H1 (cell line): Measurements from ENCODE around the gene SLC15A2.

ENCODE experiments used
- EP300 ChIP-seq, 2 experiments: IDR thresholded peaks; 1 replicate in 1 of 2; 2 replicates in 1 of 2; pipeline ENCODE4 v1.6.1; 2011 to 2012; ENCODE audit warnings: low read depth in 2 of 2, low read length in 2 of 2, mild to moderate bottlenecking in 2 of 2, borderline replicate concordance in 1 of 2, inconsistent platforms in 1 of 2, moderate library complexity in 1 of 2
- EZH2 ChIP-seq: fragments of 200-600 bp; sonication (generic); IDR thresholded peaks from 2 replicates; pipeline ENCODE4 v1.7.1; 2012; ENCODE audit warnings: low read depth, mild to moderate bottlenecking, moderate library complexity, low read length, inconsistent platforms; ENCODE audit not compliant: severe bottlenecking
- GABPA ChIP-seq: IDR thresholded peaks from 2 replicates; pipeline ENCODE4 v1.6.1; 2011; ENCODE audit warnings: mild to moderate bottlenecking, low read length, moderate library complexity, borderline replicate concordance; ENCODE audit not compliant: insufficient read depth
- POLR2A ChIP-seq, 2 experiments: IDR thresholded peaks; 1 replicate in 1 of 2; 2 replicates in 1 of 2; pipeline ENCODE4 v1.6.1; 2011; ENCODE audit warnings: low read depth in 2 of 2, low read length in 2 of 2, mild to moderate bottlenecking in 2 of 2; ENCODE audit errors: control extremely low read depth in 1 of 2
- RAD21 ChIP-seq, 2 experiments: IDR thresholded peaks in 1 of 2; conservative IDR thresholded peaks in 1 of 2; 2 replicates each; pipeline ENCODE4 v1.6.1; 2011; ENCODE audit warnings: low read depth in 2 of 2, low read length in 2 of 2, improper control_type of control experiment in 1 of 2, inconsistent platforms in 1 of 2, mild to moderate bottlenecking in 1 of 2, moderate library complexity in 1 of 2
- TEAD4 ChIP-seq: IDR thresholded peaks from 2 replicates; pipeline ENCODE4 v1.6.1; 2012; ENCODE audit warnings: low read depth, low read length, inconsistent platforms, mixed read lengths
- TF ChIP-seq, protein P1 (sequence below), 3 experiments: IDR thresholded peaks; 1 replicate in 2 of 3; 2 replicates in 1 of 3; pipeline versions ENCODE4 v1.5.1 to v1.6.1; 2011; ENCODE audit warnings: low read length in 3 of 3, mild to moderate bottlenecking in 3 of 3, inconsistent platforms in 2 of 3, low read depth in 1 of 3, moderate library complexity in 1 of 3; ENCODE audit not compliant: insufficient read depth in 1 of 3; ENCODE audit errors: control extremely low read depth in 1 of 3

DNA sequence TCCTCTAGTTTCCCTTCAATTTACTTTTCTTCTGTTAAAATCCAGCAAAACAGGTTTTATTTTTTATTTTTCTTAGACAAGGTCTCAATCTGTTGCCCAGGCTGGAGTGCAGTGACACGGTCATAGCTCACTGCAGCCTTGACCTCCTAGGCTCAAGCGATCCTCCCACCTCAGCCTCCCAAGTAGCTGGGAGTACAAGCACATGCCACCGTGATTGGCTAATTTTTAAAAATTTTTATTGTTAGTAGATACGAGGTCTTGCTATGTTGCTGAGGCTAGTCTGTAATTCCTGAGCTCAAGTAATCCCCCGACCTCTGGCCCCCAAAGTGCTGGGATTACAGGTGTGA is 86.2 kb downstream of the SLC15A2 start:
- TF ChIP-seq EP300 (IDR thresholded peaks at IDR 0.05; ENCODE audit: borderline replicate concordance in 1 of 2, low read depth in 2 of 2, low read length in 2 of 2) (no peak), EZH2 (no peak), TEAD4 (no peak), POLR2A (IDR thresholded peaks at IDR 0.05; ENCODE audit: control extremely low read depth in 1 of 2, low read depth in 2 of 2, low read length in 2 of 2) (no peak), GABPA (no peak), RAD21 (IDR thresholded peaks at IDR 0.05 in 1 of 2, conservative IDR thresholded peaks at IDR 0.05 in 1 of 2; ENCODE audit: low read depth in 2 of 2, low read length in 2 of 2) (no peak)
- TF ChIP-seq, protein P1, sequence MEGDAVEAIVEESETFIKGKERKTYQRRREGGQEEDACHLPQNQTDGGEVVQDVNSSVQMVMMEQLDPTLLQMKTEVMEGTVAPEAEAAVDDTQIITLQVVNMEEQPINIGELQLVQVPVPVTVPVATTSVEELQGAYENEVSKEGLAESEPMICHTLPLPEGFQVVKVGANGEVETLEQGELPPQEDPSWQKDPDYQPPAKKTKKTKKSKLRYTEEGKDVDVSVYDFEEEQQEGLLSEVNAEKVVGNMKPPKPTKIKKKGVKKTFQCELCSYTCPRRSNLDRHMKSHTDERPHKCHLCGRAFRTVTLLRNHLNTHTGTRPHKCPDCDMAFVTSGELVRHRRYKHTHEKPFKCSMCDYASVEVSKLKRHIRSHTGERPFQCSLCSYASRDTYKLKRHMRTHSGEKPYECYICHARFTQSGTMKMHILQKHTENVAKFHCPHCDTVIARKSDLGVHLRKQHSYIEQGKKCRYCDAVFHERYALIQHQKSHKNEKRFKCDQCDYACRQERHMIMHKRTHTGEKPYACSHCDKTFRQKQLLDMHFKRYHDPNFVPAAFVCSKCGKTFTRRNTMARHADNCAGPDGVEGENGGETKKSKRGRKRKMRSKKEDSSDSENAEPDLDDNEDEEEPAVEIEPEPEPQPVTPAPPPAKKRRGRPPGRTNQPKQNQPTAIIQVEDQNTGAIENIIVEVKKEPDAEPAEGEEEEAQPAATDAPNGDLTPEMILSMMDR (IDR thresholded peaks at IDR 0.05; ENCODE audit: control extremely low read depth in 1 of 3, insufficient read depth in 1 of 3, low read depth in 1 of 3, low read length in 3 of 3): no peak
